Activated T-helper 2 cell treated with anti-CD3 and anti-CD28 coated beads, Interferon-gamma antibody, Interleukin-2, Interleukin-4, amounts not matched to agents 10 μg/mL and 5 μg/mL and 100 μg/mL, durations not matched to agents 14 hours and 24 hours and 36 hours (primary cell): ENCODE results near the gene HAL. TPM values are rescaled to one million over a fixed set of nuclear protein-coding genes. Genes with fewer than 3 reads are reported as not detected.

Source experiments
- DNase-seq: peaks from one replicate; pipeline ENCODE4 v3.0.0; 2021; ENCODE audit warnings: low spot score
- H3K27ac Mint-ChIP-seq: one replicate; pipeline ENCODE4 v1.8.0; 2021; ENCODE audit warnings: mixed read lengths
- H3K27me3 Mint-ChIP-seq: one replicate; pipeline ENCODE4 v1.8.0; 2021; ENCODE audit warnings: low read depth, mixed read lengths
- H3K36me3 Mint-ChIP-seq: one replicate; pipeline ENCODE4 v1.8.0; 2021; ENCODE audit warnings: low read depth, mixed read lengths
- H3K4me1 Mint-ChIP-seq: one replicate; pipeline ENCODE4 v1.8.0; 2021; ENCODE audit warnings: low read depth, mixed read lengths
- H3K4me3 Mint-ChIP-seq: one replicate; pipeline ENCODE4 v1.8.0; 2021; ENCODE audit warnings: low read depth, mild to moderate bottlenecking, moderate library complexity, mixed read lengths
- H3K9me3 Mint-ChIP-seq: one replicate; pipeline ENCODE4 v1.8.0; 2021; ENCODE audit warnings: mixed read lengths
- intact Hi-C: fragments of 100-400 bp; cut with micrococcal nuclease; formaldehyde crosslinking; loops from one replicate; pipeline ENCODE4 v1.15.1; 2023
- total RNA-seq: library from RNA; stranded (reverse); gene quantifications from 2 replicates; pipeline ENCODE4 v1.2.3, GENCODE V29; 2022

The HAL gene
- total RNA-seq, 1 donor from 2014 or later: 0.30 TPM

DNA sequence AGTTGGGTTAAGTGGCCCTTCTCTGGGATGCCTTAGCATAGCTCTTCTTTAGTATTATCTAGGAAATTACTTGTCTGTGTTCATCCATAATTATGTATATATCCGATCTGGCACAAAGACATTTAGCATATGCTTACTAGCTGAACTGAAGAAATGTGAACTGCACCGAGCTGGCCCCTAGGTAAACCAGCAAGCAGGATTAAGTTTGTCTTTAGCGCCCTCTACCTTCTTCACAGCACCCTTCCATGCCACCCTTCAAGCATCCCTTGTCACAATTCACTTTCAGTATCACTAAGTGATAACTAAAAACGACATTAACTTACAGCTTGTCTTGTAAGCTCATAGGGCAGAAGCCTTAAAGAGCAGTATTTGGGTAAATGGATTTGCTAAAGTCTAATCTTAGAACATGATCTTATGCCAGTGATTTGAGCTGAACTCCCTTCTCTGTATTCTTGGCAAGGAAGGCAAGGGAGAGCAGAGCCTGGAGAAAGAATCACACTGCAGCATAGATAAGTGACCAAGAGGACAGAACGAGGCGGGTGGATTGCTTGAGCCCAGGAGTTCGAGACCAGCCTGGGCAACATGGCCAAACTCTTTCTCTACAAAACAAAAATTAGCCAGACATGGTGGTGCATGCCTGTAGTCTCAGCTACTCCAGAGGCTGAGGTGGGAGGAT, 2.6 kb upstream of the HAL start:
- no peaks in the 10 kb centered on the region for H3K36me3 Mint-ChIP-seq
- no peaks in the 10 kb centered on the region for H3K27me3 Mint-ChIP-seq
- intact Hi-C loops: loop anchor here (1.0 to 2.0 kb wide), 4 partner anchors 36 to 518 kb away; partner anchors contain the start of genes AMDHD1, CCDC38 and LTA4H
- H3K9me3 Mint-ChIP-seq: no peaks in the 10 kb centered on the region
- peak; percentile 49 for DNase-seq
- no peak overlapping the region for H3K4me3 Mint-ChIP-seq
- H3K27ac Mint-ChIP-seq: peak overlapping the region; percentile 24
- H3K4me1 Mint-ChIP-seq: peaks cover 15% of the 10 kb centered on the region

- Mint-ChIP-seq H3K36me3 (no peaks in the 10 kb centered on the region), H3K27ac (no peak overlapping the region), H3K4me1 (peaks cover 15% of the 10 kb centered on the region), H3K4me3 (no peak overlapping the region), H3K27me3 (peaks cover 3% of the 10 kb centered on the region), H3K9me3 (no peaks in the 10 kb centered on the region)
- intact Hi-C loops: loop anchor here (1.0 to 2.0 kb wide), 4 partner anchors 37 to 518 kb away; partner anchors contain the start of genes AMDHD1, CCDC38 and LTA4H
- DNase-seq: no peak
Observed at GRCh38 chr12:95997911-95998510, 1.9 kb upstream of the HAL start.

- DNase-seq: no peak
- Mint-ChIP-seq H3K9me3 (no peaks in the 10 kb centered on the region), H3K27me3 (peaks cover 6% of the 10 kb centered on the region), H3K4me3 (no peak overlapping the region), H3K4me1 (peaks cover 15% of the 10 kb centered on the region), H3K36me3 (no peaks in the 10 kb centered on the region), H3K27ac (no peak overlapping the region)
- intact Hi-C loops: no loop called here
Observed at GRCh38 chr12:95997276-95997675, 1.1 kb upstream of the HAL start.

DNA sequence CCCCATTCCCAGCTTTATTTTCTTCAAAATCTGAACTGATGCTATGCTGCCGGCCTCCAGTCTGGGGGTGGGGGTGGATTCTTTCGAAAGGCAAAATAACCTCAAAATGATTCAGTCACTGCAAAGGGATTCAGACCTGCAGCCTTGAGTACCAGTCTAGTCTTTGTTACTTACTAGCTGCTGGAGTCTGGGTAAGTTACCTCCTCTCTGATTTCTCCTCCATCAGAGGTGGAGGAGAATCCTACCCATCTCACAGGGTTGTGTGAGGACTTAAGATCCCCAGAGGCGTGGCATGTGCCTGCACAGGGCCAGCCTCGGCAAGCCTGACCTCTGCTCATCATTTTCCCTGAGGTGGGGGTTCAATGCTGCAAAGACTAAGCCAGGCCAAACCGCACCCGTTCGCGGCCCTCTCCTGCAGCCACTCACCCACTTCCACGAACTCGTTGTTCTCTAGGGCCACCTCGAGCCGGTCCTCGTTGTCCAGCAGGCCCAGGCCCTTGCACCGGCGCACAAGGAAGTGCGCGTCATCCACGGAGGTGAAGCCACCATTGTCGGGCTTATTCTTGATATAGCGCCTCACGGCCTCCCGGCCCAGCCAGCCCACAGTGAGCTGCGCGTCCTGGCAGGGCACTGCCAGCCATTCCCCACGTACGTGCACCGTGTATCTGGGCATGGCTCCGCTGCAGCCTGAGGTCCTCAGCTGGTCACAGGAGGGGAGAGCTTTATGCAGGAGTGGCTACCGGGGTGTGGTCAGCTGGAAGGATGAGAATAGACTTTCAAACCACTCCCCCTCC, 709 bp downstream of the HAL start:
- Mint-ChIP-seq H3K9me3 (no peaks in the 10 kb centered on the region), H3K36me3 (no peaks in the 10 kb centered on the region), H3K4me1 (peaks cover 15% of the 10 kb centered on the region), H3K27me3 (peaks cover 6% of the 10 kb centered on the region), H3K27ac (no peak overlapping the region), H3K4me3 (no peak overlapping the region)
- intact Hi-C loops: loop anchor here (1.0 kb wide), 1 partner anchor 80 kb away; no protein-coding TSS in a partner anchor
- DNase-seq: no peak

- intact Hi-C loops: no loop called here
- H3K36me3 Mint-ChIP-seq: no peaks in the 10 kb centered on the region
- peaks cover 15% of the 10 kb centered on the region for H3K4me1 Mint-ChIP-seq
- H3K27ac Mint-ChIP-seq: no peak overlapping the region
- no peaks in the 10 kb centered on the region for H3K9me3 Mint-ChIP-seq
- H3K27me3 Mint-ChIP-seq: peaks cover 6% of the 10 kb centered on the region
- no peak overlapping the region for H3K4me3 Mint-ChIP-seq
- no peak for DNase-seq
Observed at GRCh38 chr12:95994476-95994875, 1.7 kb downstream of the HAL start.

GRCh38 chr12:95993907-95994306, 2.2 kb downstream of the HAL start:
- H3K27me3 Mint-ChIP-seq: peaks cover 6% of the 10 kb centered on the region
- no peak for DNase-seq
- no peak overlapping the region for H3K27ac Mint-ChIP-seq
- H3K4me3 Mint-ChIP-seq: no peak overlapping the region
- intact Hi-C loops: no loop called here
- H3K9me3 Mint-ChIP-seq: no peaks in the 10 kb centered on the region
- no peaks in the 10 kb centered on the region for H3K36me3 Mint-ChIP-seq
- H3K4me1 Mint-ChIP-seq: peaks cover 12% of the 10 kb centered on the region

DNA sequence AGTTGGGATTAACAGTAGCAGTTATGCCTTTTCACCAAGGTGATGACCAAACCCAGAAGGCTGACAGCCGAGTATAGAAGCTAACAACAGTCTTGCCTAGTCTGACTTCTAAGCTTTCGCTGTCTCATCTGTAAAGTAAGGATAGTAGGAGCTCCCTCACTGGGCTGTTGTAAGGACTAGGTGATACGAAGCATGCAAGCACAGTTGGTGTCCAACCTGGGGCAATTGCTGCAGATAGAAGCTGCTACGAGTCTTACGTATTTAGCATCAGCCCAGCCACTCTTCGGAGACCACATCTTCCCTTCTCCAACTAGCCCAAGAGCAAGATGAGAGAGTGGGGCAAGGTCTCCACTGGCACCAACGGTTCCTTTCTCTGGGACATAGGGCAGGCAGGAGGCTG, 6.0 kb downstream of the HAL start:
- no peaks in the 10 kb centered on the region for H3K9me3 Mint-ChIP-seq
- intact Hi-C loops: no loop called here
- no peak for DNase-seq
- no peak overlapping the region for H3K4me3 Mint-ChIP-seq
- no peak overlapping the region for H3K27ac Mint-ChIP-seq
- no peaks in the 10 kb centered on the region for H3K36me3 Mint-ChIP-seq
- H3K27me3 Mint-ChIP-seq: peaks cover 12% of the 10 kb centered on the region
- no peaks in the 10 kb centered on the region for H3K4me1 Mint-ChIP-seq

- no peaks in the 10 kb centered on the region for H3K4me1 Mint-ChIP-seq
- no peaks in the 10 kb centered on the region for H3K36me3 Mint-ChIP-seq
- H3K4me3 Mint-ChIP-seq: no peak overlapping the region
- no peaks in the 10 kb centered on the region for H3K9me3 Mint-ChIP-seq
- H3K27ac Mint-ChIP-seq: no peak overlapping the region
- intact Hi-C loops: no loop called here
- DNase-seq: no peak
- H3K27me3 Mint-ChIP-seq: peaks cover 12% of the 10 kb centered on the region
Observed at GRCh38 chr12:95989504-95990123, 6.5 kb downstream of the HAL start.

- Mint-ChIP-seq H3K4me3 (no peak overlapping the region), H3K27me3 (peaks cover 12% of the 10 kb centered on the region), H3K27ac (no peak overlapping the region), H3K4me1 (no peaks in the 10 kb centered on the region), H3K9me3 (no peaks in the 10 kb centered on the region), H3K36me3 (no peaks in the 10 kb centered on the region)
- intact Hi-C loops: no loop called here
- no peak for DNase-seq
Observed at GRCh38 chr12:95988506-95989275, 7.5 kb downstream of the HAL start.

DNA sequence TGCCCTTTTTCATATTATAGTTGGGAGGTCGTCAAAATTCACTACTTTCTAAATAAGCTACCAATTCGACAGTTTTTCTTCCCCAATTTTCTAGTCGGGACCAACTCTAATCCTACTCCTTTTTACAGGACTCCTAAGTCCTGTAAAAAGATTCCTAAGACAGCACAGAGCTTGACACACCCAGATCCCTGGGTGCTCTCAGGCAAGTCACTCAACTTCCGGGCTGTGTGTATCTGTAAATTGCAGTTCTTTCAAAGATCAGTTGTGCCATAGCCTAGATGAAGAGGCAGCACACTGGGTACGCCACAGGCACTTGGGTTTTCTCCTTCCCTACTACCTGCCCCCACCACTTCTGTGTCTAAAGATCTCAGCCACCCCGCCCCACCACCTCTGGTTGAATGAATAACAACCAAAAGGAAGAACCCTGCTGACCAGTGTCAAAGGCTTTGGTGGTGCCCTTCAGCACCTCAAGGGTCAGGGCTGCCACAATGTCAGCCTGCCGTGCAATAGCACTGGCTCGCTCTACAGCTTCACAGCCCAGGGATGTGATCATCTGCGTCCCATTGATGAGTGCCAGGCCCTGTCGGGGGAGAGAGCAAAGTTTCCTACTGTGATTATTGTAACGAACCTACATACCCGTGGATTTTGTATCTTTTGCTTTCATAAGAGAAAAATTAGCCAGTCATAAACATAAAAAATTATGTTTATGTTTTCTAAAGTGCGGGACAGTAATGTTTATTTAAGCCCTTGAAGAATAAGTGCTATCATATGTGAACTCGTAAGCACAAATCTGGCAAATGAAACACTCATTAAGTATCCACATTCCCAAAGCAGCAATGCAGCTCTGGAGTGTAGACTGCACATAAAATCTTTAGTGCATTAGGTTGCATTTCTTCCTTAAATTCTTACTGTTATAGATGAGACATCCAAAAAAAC, 9.2 kb downstream of the HAL start:
- no peaks in the 10 kb centered on the region for H3K36me3 Mint-ChIP-seq
- H3K4me1 Mint-ChIP-seq: no peaks in the 10 kb centered on the region
- H3K27ac Mint-ChIP-seq: no peak overlapping the region
- no peak for DNase-seq
- no peak overlapping the region for H3K4me3 Mint-ChIP-seq
- H3K9me3 Mint-ChIP-seq: no peaks in the 10 kb centered on the region
- peaks cover 6% of the 10 kb centered on the region for H3K27me3 Mint-ChIP-seq
- intact Hi-C loops: no loop called here

- no peaks in the 10 kb centered on the region for H3K9me3 Mint-ChIP-seq
- intact Hi-C loops: no loop called here
- H3K27ac Mint-ChIP-seq: no peak overlapping the region
- no peak overlapping the region for H3K4me3 Mint-ChIP-seq
- DNase-seq: no peak
- peaks cover 6% of the 10 kb centered on the region for H3K27me3 Mint-ChIP-seq
- no peaks in the 10 kb centered on the region for H3K4me1 Mint-ChIP-seq
- no peaks in the 10 kb centered on the region for H3K36me3 Mint-ChIP-seq
Observed at GRCh38 chr12:95984682-95985081, 11.5 kb downstream of the HAL start.
